GM12878 (cell line): ENCODE measurements around the gene RORB. TPM values are rescaled to one million over a fixed set of nuclear protein-coding genes. Genes with fewer than 3 reads are reported as not detected.

ENCODE experiments used
- ATAC-seq: fragments of 200-7000 bp; cut with Tn5 transposase; 3 replicates; pipeline ENCODE4 v1.9.1; 2020; ENCODE audit warnings: mild to moderate bottlenecking, moderate library complexity
- BruUV-seq: library from RNA; stranded (reverse); fragments of 400-500 nt; replicated peaks from 2 replicates; lab custom pipeline; 2021; lab: Mats Ljungman, UMichigan
- CTCF ChIA-PET: fragments of 300-600 bp; sonication (Branson Sonifier 250); formaldehyde crosslinking; extraction: SDS; loops from one replicate; lab custom pipeline; 2021; ENCODE audit warnings: inconsistent platforms; lab: Yijun Ruan, JAX
- POLR2A ChIA-PET: fragments of 350-600 bp; formaldehyde crosslinking; extraction: SDS; loops from one replicate; lab custom pipeline; 2021; ENCODE audit warnings: inconsistent platforms; lab: Charles Lee
- RAD21 ChIA-PET: fragments of 300-600 bp; sonication (Branson Sonifier 250); formaldehyde crosslinking; loops from one replicate; lab custom pipeline; 2023; ENCODE audit warnings: antibody characterized with exemption; ENCODE audit not compliant: unreplicated experiment; lab: Charles Lee
- SMC1A ChIA-PET: fragments of 300-600 bp; sonication (Branson Sonifier 250); formaldehyde crosslinking; loops from one replicate; lab custom pipeline; 2023; ENCODE audit not compliant: unreplicated experiment, uncharacterized antibody; lab: Charles Lee
- DNase-seq: peaks from one replicate; pipeline ENCODE4 v3.0.0-alpha.2; 2011; ENCODE audit warnings: low read depth, low spot score
- FAIRE-seq: peaks from 3 replicates; lab custom pipeline; 2011; peaks lifted over from hg19 to GRCh38; lab: Jason Lieb, UNC
- H2AFZ ChIP-seq: 2 replicates; pipeline ENCODE4 v1.6.0; 2011; ENCODE audit warnings: low read depth, low read length, control low read depth; ENCODE audit not compliant: control insufficient read depth
- H3K27ac ChIP-seq: 2 replicates; pipeline ENCODE4 v1.5.1; 2011; ENCODE audit warnings: control low read depth; ENCODE audit not compliant: control insufficient read depth, insufficient read depth
- H3K27me3 ChIP-seq, 2 experiments: replicated peaks in 1 of 2; 2 replicates each; pipeline versions ENCODE4 v1.6.0 to v1.6.1; 2011; ENCODE audit warnings: low read length in 1 of 2; ENCODE audit not compliant: control insufficient read depth in 2 of 2, insufficient read depth in 2 of 2
- H3K36me3 ChIP-seq, 2 experiments: 2 replicates each; pipeline ENCODE4 v1.5.1; 2011; ENCODE audit warnings: low read length in 1 of 2; ENCODE audit not compliant: control insufficient read depth in 2 of 2, insufficient read depth in 2 of 2
- H3K4me1 ChIP-seq: 2 replicates; pipeline ENCODE4 v1.6.1; 2011; ENCODE audit warnings: mild to moderate bottlenecking, low read length, moderate library complexity, mixed read lengths; ENCODE audit not compliant: control insufficient read depth, insufficient read depth
- H3K4me2 ChIP-seq: 2 replicates; pipeline ENCODE4 v1.6.0; 2011; ENCODE audit warnings: control low read depth; ENCODE audit not compliant: control insufficient read depth, insufficient read depth
- H3K4me3 ChIP-seq: fragments of 200-600 bp; sonication (generic); 2 replicates; pipeline ENCODE4 v1.5.1; 2016
- H3K79me2 ChIP-seq: 2 replicates; pipeline ENCODE4 v1.6.0; 2011; ENCODE audit warnings: low read length; ENCODE audit not compliant: control insufficient read depth, insufficient read depth
- H3K9ac ChIP-seq: 2 replicates; pipeline ENCODE4 v1.8.0; 2011; ENCODE audit warnings: low read length, control low read depth, mixed read lengths; ENCODE audit not compliant: control insufficient read depth, insufficient read depth
- H3K9me3 ChIP-seq: replicated peaks from 3 replicates; pipeline ENCODE4 v1.5.1; 2011; ENCODE audit warnings: mild to moderate bottlenecking, low read length; ENCODE audit not compliant: control insufficient read depth, insufficient read depth
- H4K20me1 ChIP-seq: 2 replicates; pipeline ENCODE4 v1.6.0; 2011; ENCODE audit not compliant: control insufficient read depth, insufficient read depth
- EZH2 ChIP-seq: IDR thresholded peaks from 2 replicates; pipeline ENCODE4 v1.6.1; 2012; ENCODE audit warnings: low read depth, mild to moderate bottlenecking, control low read depth, inconsistent platforms, low read length, borderline replicate concordance; ENCODE audit not compliant: control insufficient read depth
- FOS ChIP-seq: IDR thresholded peaks from 3 replicates; pipeline ENCODE4 v1.6.1; 2011; ENCODE audit warnings: borderline replicate concordance; ENCODE audit not compliant: insufficient read length; ENCODE audit errors: extremely low read depth
- HSF1 ChIP-seq: fragments of 150-350 bp; IDR thresholded peaks from 2 replicates; pipeline ENCODE4 v1.6.1; 2014; ENCODE audit warnings: mild to moderate bottlenecking, low read depth, low read length
- MXI1 ChIP-seq: fragments of 150-350 bp; IDR thresholded peaks from 2 replicates; pipeline ENCODE4 v1.6.1; 2011; ENCODE audit warnings: low read depth, mild to moderate bottlenecking, inconsistent platforms, low read length, improper control_type of control experiment
- TARDBP ChIP-seq: IDR thresholded peaks from 2 replicates; pipeline ENCODE4 v1.6.1; 2016; ENCODE audit warnings: borderline replicate concordance
- WGBS: methylation state at CpG from one replicate; pipeline ENCODE4 v1.1.6; 2016; ENCODE audit warnings: low lambda C conversion rate; ENCODE audit not compliant: insufficient replicate concordance, insufficient coverage; ENCODE audit errors: missing lambda C conversion rate; 5-methylcytosine and 5-hydroxymethylcytosine counted together
- in situ Hi-C: fragments of 300-500 bp; cut with MboI; formaldehyde crosslinking; loops from 9 replicates; pipeline ENCODE4 v1.14.3; 2018; ENCODE audit warnings: mixed read lengths
- intact Hi-C: fragments of 100-400 bp; cut with micrococcal nuclease; formaldehyde crosslinking; loops from one replicate; pipeline ENCODE4 v1.14.2; 2022; ENCODE audit not compliant: unreplicated experiment
- polyA plus RNA-seq, 11 experiments: library from polyadenylated mRNA; depleted of rRNA in 4 of 11; unstranded in 6 of 11; stranded (reverse) in 5 of 11; fragments of >200 nt; fragmentation: Nextera tagmentation in 4 of 11; fragmentation: Illumina TruSeq in 1 of 11; extraction: Ambion mirVana in 4 of 11; extraction: Trizol in 1 of 11; gene quantifications; 1 replicate in 1 of 11; 2 replicates in 10 of 11; pipeline versions ENCODE4 v1.2.1 to v1.2.3, GENCODE V29; 2011 to 2016; ENCODE audit warnings: inconsistent platforms in 2 of 11, missing spikeins in 2 of 11, low read depth in 1 of 11
- total RNA-seq, 4 experiments: library from RNA; depleted of rRNA in 3 of 4; stranded (reverse); fragments of >200 nt in 3 of 4; fragmentation: Illumina TruSeq in 1 of 4; extraction: Trizol in 1 of 4; gene quantifications; 2 replicates each; pipeline versions ENCODE4 v1.2.1 to v1.2.3, GENCODE V29; 2013 to 2021

Gene RORB
- total and polyA plus RNA-seq, 10 of the 15 experiments (the other 5 are each of a cell fraction or from before 2014, with no cell fraction given) = under 0.01 to 0.01 TPM; not detected in 8

- H3K4me1 ChIP-seq = no peaks in the 10 kb centered on the region
- FAIRE-seq (no peak), DNase-seq (no peak), ATAC-seq (no peak)
- no TSS peak for BruUV-seq
- H3K27me3 ChIP-seq = no peaks in the 10 kb centered on the region; a peak in 2 of 4 replicates
- no peaks in the 10 kb centered on the region for H4K20me1 ChIP-seq
- ChIA-PET SMC1A (interaction anchor here (1.4 to 1.5 kb wide), 2 partner anchors 27 to 101 kb away, joined by 3 read pairs; no protein-coding TSS in a partner anchor), POLR2A (interaction anchor here (1.0 to 1.5 kb wide), 2 partner anchors 9 to 26 kb away, joined by 3 read pairs; no protein-coding TSS in a partner anchor), RAD21 (no interaction called here), CTCF (interaction anchor here (1.0 to 2.2 kb wide), 2 partner anchors 114 to 1442 kb away, joined by 5 to 15 read pairs; no protein-coding TSS in a partner anchor)
- no peaks in the 10 kb centered on the region for H3K79me2 ChIP-seq
- no peak overlapping the region for H3K9ac ChIP-seq
- intact Hi-C loops (no loop called here), in situ Hi-C loops (no loop called here)
- H3K36me3 ChIP-seq = no peaks in the 10 kb centered on the region
- no peak overlapping the region for H3K4me3 ChIP-seq
- H3K4me2 ChIP-seq = no peak overlapping the region
- H3K9me3 ChIP-seq = no peaks in the 10 kb centered on the region
- 47% methylated on average over 12 of the region's 12 CpGs for WGBS
- no peak for TF ChIP-seq TARDBP
- no peak overlapping the region for H3K27ac ChIP-seq
- H2AFZ ChIP-seq = no peak overlapping the region
Observed at GRCh38 chr9:74642376-74642775, 145.2 kb downstream of the RORB start.

- ATAC-seq (no peak), FAIRE-seq (no peak), DNase-seq (no peak)
- TF ChIP-seq MXI1 (no peak), EZH2 (no peak), HSF1 (no peak), FOS (no peak)
- Histone ChIP-seq H3K36me3 (no peaks in the 10 kb centered on the region), H3K9ac (no peak overlapping the region), H2AFZ (no peak overlapping the region), H3K4me1 (no peaks in the 10 kb centered on the region), H3K4me2 (no peak overlapping the region), H3K9me3 (no peaks in the 10 kb centered on the region), H3K4me3 (no peak overlapping the region), H3K79me2 (no peaks in the 10 kb centered on the region), H3K27me3 (no peaks in the 10 kb centered on the region; a peak in 2 of 4 replicates), H3K27ac (no peak overlapping the region), H4K20me1 (no peaks in the 10 kb centered on the region)
- RAD21 ChIA-PET = interaction anchor here (1.2 kb wide), 1 partner anchor 61 kb away, joined by 3 read pairs; no protein-coding TSS in a partner anchor
- POLR2A ChIA-PET = interaction anchor here (1.0 to 1.5 kb wide), 2 partner anchors 10 to 25 kb away, joined by 3 read pairs; no protein-coding TSS in a partner anchor
- CTCF ChIA-PET = interaction anchor here (0.7 to 2.2 kb wide), 10 partner anchors 10 to 1443 kb away, joined by 3 to 15 read pairs (median 4); no protein-coding TSS in a partner anchor
- SMC1A ChIA-PET = interaction anchor here (0.9 to 1.5 kb wide), 4 partner anchors 16 to 100 kb away, joined by 3 read pairs; no protein-coding TSS in a partner anchor
- 69% methylated on average over 5 of the region's 5 CpGs for WGBS
- BruUV-seq = no TSS peak
- intact Hi-C loops (no loop called here), in situ Hi-C loops (no loop called here)
Observed at GRCh38 chr9:74643303-74643923, 146.3 kb downstream of the RORB start.
